NB4 (cell line): ENCODE data around the gene SLC6A18.

Experiments
- DNase-seq: peaks from one replicate; pipeline ENCODE4 v3.0.0; 2010; ENCODE audit warnings: low read depth
- H3K4me3 ChIP-seq: one replicate; pipeline ENCODE4 v1.5.1; 2011; ENCODE audit warnings: mild to moderate bottlenecking, low read depth, low read length, moderate library complexity
- CTCF ChIP-seq: IDR thresholded peaks from one replicate; pipeline ENCODE4 v1.5.1; 2012; ENCODE audit warnings: low read depth, low read length
- MAX ChIP-seq: IDR thresholded peaks from 2 replicates; pipeline ENCODE4 v1.6.1; 2011; ENCODE audit warnings: low read depth, low read length
- MYC ChIP-seq: IDR thresholded peaks from 2 replicates; pipeline ENCODE4 v1.6.1; 2011; ENCODE audit warnings: low read depth, low read length
- POLR2A ChIP-seq: IDR thresholded peaks from 2 replicates; pipeline ENCODE4 v1.6.1; 2011; ENCODE audit warnings: mild to moderate bottlenecking; ENCODE audit not compliant: insufficient read length; ENCODE audit errors: extremely low read depth

Gene SLC6A18

GRCh38 chr5:1212271-1212670 lies 12.9 kb upstream of the SLC6A18 start:
- TF ChIP-seq CTCF (no peak), POLR2A (no peak), MAX (no peak), MYC (no peak)
- H3K4me3 ChIP-seq, result no peak overlapping the region
- DNase-seq, result no peak

GRCh38 chr5:1212881-1213280 lies 12.3 kb upstream of the SLC6A18 start:
- TF ChIP-seq CTCF (no peak), MAX (no peak), POLR2A (no peak), MYC (no peak)
- no peak for DNase-seq
- H3K4me3 ChIP-seq, result no peak overlapping the region

- no peak for DNase-seq
- no peak overlapping the region for H3K4me3 ChIP-seq
- TF ChIP-seq MYC (no peak), CTCF (no peak), MAX (no peak), POLR2A (no peak)
Measured at GRCh38 chr5:1213508-1214162, 11.5 kb upstream of the SLC6A18 start.

GRCh38 chr5:1214163-1214935 lies 10.8 kb upstream of the SLC6A18 start:
- TF ChIP-seq MYC, result no peak
- TF ChIP-seq POLR2A, result no peak
- TF ChIP-seq MAX, result no peak
- no peak for TF ChIP-seq CTCF
- no peak overlapping the region for H3K4me3 ChIP-seq
- no peak for DNase-seq

- no peak for TF ChIP-seq POLR2A
- no peak for TF ChIP-seq MAX
- no peak for TF ChIP-seq CTCF
- TF ChIP-seq MYC, result no peak
- DNase-seq, result no peak
Measured at GRCh38 chr5:1214936-1215220, 10.3 kb upstream of the SLC6A18 start.

More at GRCh38 chr5:1214936-1215220, 10.3 kb upstream of the SLC6A18 start:
- H3K4me3 ChIP-seq, result no peak overlapping the region
